K562 (cell line): Measurements from ENCODE around the gene ZDHHC8. TPM values are rescaled to one million over a fixed set of nuclear protein-coding genes. Genes with fewer than 3 reads are reported as not detected.
A peak's percentile ranks its signal among the peaks of the same experiment; 100 is the strongest.

ENCODE experiments used
- ATAC-seq: fragments of 200-7000 bp; cut with Tn5 transposase; 3 replicates; pipeline ENCODE4 v1.9.1; 2020; ENCODE audit warnings: moderate library complexity
- BruUV-seq: library from RNA; stranded (reverse); fragments of 400-500 nt; replicated peaks from 2 replicates; lab custom pipeline; 2021; lab: Mats Ljungman, UMichigan
- CTCF ChIA-PET: fragments of 300-600 bp; formaldehyde crosslinking; extraction: SDS; loops from one replicate; lab custom pipeline; 2021; ENCODE audit warnings: low intra/inter-chr PET ratio; lab: Yijun Ruan, JAX
- POLR2A ChIA-PET: fragments of 300-600, 350-650 bp; sonication (Branson Sonifier 250); formaldehyde crosslinking; extraction: SDS; loops from one replicate; lab custom pipeline; 2021; ENCODE audit warnings: antibody characterized with exemption, inconsistent platforms; lab: Yijun Ruan, JAX
- DNase-seq, 4 experiments: peaks; one replicate each; pipeline versions ENCODE4 v3.0.0 to v3.0.0-alpha.2; 2011 to 2018; ENCODE audit warnings: low spot score in 3 of 4, mixed read lengths in 3 of 4; ENCODE audit errors: extremely low read depth in 1 of 4
- FAIRE-seq: peaks from 2 replicates; lab custom pipeline; 2011; peaks lifted over from hg19 to GRCh38; lab: Jason Lieb, UNC
- H2AFZ ChIP-seq: 2 replicates; pipeline ENCODE4 v1.6.0; 2011; ENCODE audit warnings: low read depth, low read length, control low read depth, inconsistent platforms
- H3K27ac ChIP-seq: fragments of 200-600 bp; 3 replicates; pipeline ENCODE4 v1.8.0; 2011; ENCODE audit warnings: low read depth, mild to moderate bottlenecking, control low read depth, inconsistent platforms, low read length, moderate library complexity, mixed read lengths; ENCODE audit errors: extremely low read depth
- H3K27me3 ChIP-seq, 2 experiments: fragments of 300-600 bp in 1 of 2; 2 replicates in 1 of 2; 3 replicates in 1 of 2; pipeline versions ENCODE4 v1.6.0 to v1.8.0; 2011; ENCODE audit warnings: inconsistent platforms in 2 of 2, low read length in 2 of 2, mild to moderate bottlenecking in 1 of 2, mixed read lengths in 1 of 2, moderate library complexity in 1 of 2; ENCODE audit not compliant: control insufficient read depth in 2 of 2, insufficient read depth in 2 of 2
- H3K36me3 ChIP-seq: fragments of 300-600 bp; 3 replicates; pipeline ENCODE4 v1.8.0; 2011; ENCODE audit warnings: mild to moderate bottlenecking, low read length, inconsistent platforms; ENCODE audit not compliant: control insufficient read depth, insufficient read depth
- H3K4me1 ChIP-seq, 2 experiments: fragments of 200-600 bp in 1 of 2; replicated peaks in 1 of 2; 2 replicates in 1 of 2; 3 replicates in 1 of 2; pipeline versions ENCODE4 v1.5.1 to v1.8.0; 2011; ENCODE audit warnings: inconsistent platforms in 2 of 2, low read length in 2 of 2, mild to moderate bottlenecking in 1 of 2, mixed read lengths in 1 of 2, moderate library complexity in 1 of 2; ENCODE audit not compliant: control insufficient read depth in 2 of 2, insufficient read depth in 2 of 2
- H3K4me2 ChIP-seq: 2 replicates; pipeline ENCODE4 v1.6.1; 2011; ENCODE audit warnings: low read length, control low read depth, inconsistent platforms, mixed read lengths; ENCODE audit not compliant: insufficient read depth
- H3K4me3 ChIP-seq: fragments of 200-600 bp; sonication (generic), shearing (Covaris generic); 2 replicates; pipeline ENCODE4 v1.5.1; 2016; ENCODE audit warnings: control low read depth, inconsistent platforms
- H3K79me2 ChIP-seq: fragments of 200-600 bp; 3 replicates; pipeline ENCODE4 v1.8.0; 2011; ENCODE audit warnings: low read length, inconsistent platforms; ENCODE audit not compliant: control insufficient read depth, insufficient read depth
- H3K9ac ChIP-seq, 2 experiments: 2 replicates each; pipeline versions ENCODE4 v1.6.0 to v1.6.1; 2011; ENCODE audit warnings: low read depth in 2 of 2, low read length in 2 of 2, control low read depth in 1 of 2, inconsistent platforms in 1 of 2, mild to moderate bottlenecking in 1 of 2, mixed read lengths in 1 of 2; ENCODE audit not compliant: insufficient read depth in 1 of 2
- H3K9me1 ChIP-seq: one replicate; pipeline ENCODE4 v1.6.0; 2011; ENCODE audit warnings: inconsistent platforms, mild to moderate bottlenecking, low read length, moderate library complexity; ENCODE audit not compliant: control insufficient read depth, insufficient read depth
- H3K9me3 ChIP-seq: replicated peaks from 2 replicates; pipeline ENCODE4 v1.5.1; 2011; ENCODE audit warnings: low read depth, low read length, inconsistent platforms; ENCODE audit not compliant: control insufficient read depth, insufficient read depth
- H4K20me1 ChIP-seq: replicated peaks from 2 replicates; pipeline ENCODE4 v1.6.1; 2011; ENCODE audit warnings: low read length, inconsistent platforms, mixed read lengths; ENCODE audit not compliant: control insufficient read depth, insufficient read depth
- DLX4 ChIP-seq: fragments of 250-450 bp; sonication (Bioruptor Pico); IDR thresholded peaks from 2 replicates; pipeline ENCODE4 v1.6.1; 2021; ENCODE audit warnings: mild to moderate bottlenecking
- HMGN3 ChIP-seq: IDR thresholded peaks from 2 replicates; pipeline ENCODE4 v1.6.1; 2011; ENCODE audit warnings: borderline replicate concordance, low read depth, mild to moderate bottlenecking, mixed read lengths, low read length; ENCODE audit not compliant: insufficient read length; ENCODE audit errors: extremely low read depth
- HNRNPK ChIP-seq: fragments of 200-400 bp; formaldehyde crosslinking; IDR thresholded peaks from one replicate; pipeline ENCODE4 v1.6.1; 2018; ENCODE audit warnings: mild to moderate bottlenecking, low read depth, low read length; ENCODE audit not compliant: poor library complexity, severe bottlenecking
- IRF2 ChIP-seq: sonication (generic); formaldehyde crosslinking; IDR thresholded peaks from 2 replicates; pipeline ENCODE4 v1.8.1; 2022; ENCODE audit warnings: mild to moderate bottlenecking, missing genetic modification reagents
- KHSRP ChIP-seq: fragments of 450-650 bp; IDR thresholded peaks from 2 replicates; pipeline ENCODE4 v1.6.1; 2017
- NR2F6 ChIP-seq: fragments of 450-650 bp; formaldehyde crosslinking; IDR thresholded peaks from 2 replicates; pipeline ENCODE4 v1.4.0; 2020; ENCODE audit warnings: mild to moderate bottlenecking
- SIN3A ChIP-seq, 2 experiments: fragments of 150-350 bp in 1 of 2; IDR thresholded peaks; 2 replicates each; pipeline ENCODE4 v1.6.1; 2011 to 2016; ENCODE audit warnings: borderline replicate concordance in 2 of 2, low read depth in 2 of 2, low read length in 2 of 2, mild to moderate bottlenecking in 2 of 2, moderate library complexity in 2 of 2; ENCODE audit not compliant: control insufficient read depth in 1 of 2
- SMARCC2 ChIP-seq: fragments of 450-650 bp; IDR thresholded peaks from 2 replicates; pipeline ENCODE4 v1.6.1; 2017; ENCODE audit warnings: antibody characterized with exemption, moderate library complexity, mild to moderate bottlenecking, low read depth
- SREBF1 ChIP-seq: fragments of 150-350 bp; IDR thresholded peaks from 2 replicates; pipeline ENCODE4 v1.6.1; 2014; ENCODE audit warnings: antibody characterized with exemption, low read depth, low read length, borderline replicate concordance
- TAF1 ChIP-seq: IDR thresholded peaks from 2 replicates; pipeline ENCODE4 v1.6.1; 2011; ENCODE audit warnings: mild to moderate bottlenecking, low read length, moderate library complexity; ENCODE audit not compliant: insufficient read depth, control insufficient read depth, severe bottlenecking; ENCODE audit errors: extremely low read depth
- YY1 ChIP-seq, 3 experiments: IDR thresholded peaks; 2 replicates each; pipeline ENCODE4 v1.6.1; 2011; ENCODE audit warnings: low read length in 2 of 3, mild to moderate bottlenecking in 2 of 3, moderate library complexity in 2 of 3, borderline replicate concordance in 1 of 3, control low read depth in 1 of 3, low read depth in 1 of 3; ENCODE audit not compliant: insufficient read depth in 3 of 3, insufficient replicate concordance in 2 of 3, control insufficient read depth in 1 of 3, insufficient read length in 1 of 3; ENCODE audit errors: extremely low read depth in 1 of 3
- ZBED1 ChIP-seq: IDR thresholded peaks from 2 replicates; pipeline ENCODE4 v1.6.1; 2014
- ZNF197 ChIP-seq: fragments of 200-800 bp; sonication (Bioruptor generic); IDR thresholded peaks from 2 replicates; pipeline ENCODE4 v1.6.1; 2016; ENCODE audit warnings: low read depth, missing genetic modification characterization, missing compliant biosample characterization
- ZNF507 ChIP-seq: conservative IDR thresholded peaks from 2 replicates; pipeline ENCODE4 v1.6.1; 2017; ENCODE audit warnings: missing genetic modification characterization, missing compliant biosample characterization
- WGBS: fragments of 100-300 bp; shearing (Covaris generic); methylation state at CpG from one replicate; pipeline ENCODE4 v1.1.6; 2016; ENCODE audit warnings: low coverage, mixed read lengths; ENCODE audit not compliant: insufficient coverage; ENCODE audit errors: missing lambda C conversion rate; 5-methylcytosine and 5-hydroxymethylcytosine counted together
- in situ Hi-C: fragments of 300-500 bp; cut with MboI; formaldehyde crosslinking; loops from 4 replicates; pipeline ENCODE4 v1.15.0; 2018; ENCODE audit warnings: inconsistent platforms, mixed read lengths
- intact Hi-C: fragments of 100-400 bp; cut with micrococcal nuclease; formaldehyde crosslinking; loops from 2 replicates; pipeline ENCODE4 v1.14.2; 2022
- polyA plus RNA-seq, 8 experiments: library from polyadenylated mRNA; depleted of rRNA in 4 of 8; stranded (reverse) in 5 of 8; unstranded in 3 of 8; fragments of >200 nt; fragmentation: Nextera tagmentation in 2 of 8; fragmentation: Illumina TruSeq in 1 of 8; extraction: Ambion mirVana in 2 of 8; extraction: Trizol in 1 of 8; gene quantifications; 2 replicates each; pipeline versions ENCODE4 v1.2.1 to v1.2.3, GENCODE V29; 2011 to 2014; ENCODE audit warnings: inconsistent platforms in 1 of 8, missing spikeins in 1 of 8
- total RNA-seq, 7 experiments: library from RNA; depleted of rRNA in 6 of 7; stranded (reverse); fragments of >200 nt in 6 of 7; fragmentation: Illumina TruSeq in 2 of 7; extraction: Trizol in 2 of 7; gene quantifications; 2 replicates each; pipeline versions ENCODE4 v1.2.1 to v1.2.3, GENCODE V29; 2011 to 2021; ENCODE audit warnings: low replicate concordance in 1 of 7
- TF ChIP-seq, protein P1 (sequence below): sonication (generic); formaldehyde crosslinking; IDR thresholded peaks from 2 replicates; pipeline ENCODE4 v1.8.0; 2022; ENCODE audit warnings: mild to moderate bottlenecking, missing genetic modification reagents
- TF ChIP-seq, protein P2 (sequence below): fragments of 450-650 bp; IDR thresholded peaks from one replicate; pipeline ENCODE4 v1.6.1; 2018; ENCODE audit warnings: mild to moderate bottlenecking, moderate library complexity; ENCODE audit not compliant: partially characterized antibody
- TF ChIP-seq, protein P3 (sequence below): sonication (generic); formaldehyde crosslinking; IDR thresholded peaks from 2 replicates; pipeline ENCODE4 v1.8.1; 2023; ENCODE audit warnings: mild to moderate bottlenecking, missing genetic modification reagents

ZDHHC8 gene
- total and polyA plus RNA-seq, 9 of the 15 experiments (the other 6 are each of a cell fraction or from before 2014, with no cell fraction given), result 0.04 to 109 (median 16.4) TPM

- no peaks in the 10 kb centered on the region for H3K27me3 ChIP-seq
- H2AFZ ChIP-seq, result no peak overlapping the region
- H3K4me3 ChIP-seq, result no peak overlapping the region
- peaks cover 35% of the 10 kb centered on the region for H4K20me1 ChIP-seq
- no peak for DNase-seq
- H3K36me3 ChIP-seq, result peaks cover 96% of the 10 kb centered on the region
- H3K9me1 ChIP-seq, result peaks cover 16% of the 10 kb centered on the region
- ATAC-seq, result no peak
- CTCF ChIA-PET, result interaction anchor here (0.7 to 2.8 kb wide), 4 partner anchors 58 to 1562 kb away, joined by 3 to 19 read pairs (median 3); no protein-coding TSS in a partner anchor
- peaks cover 39 to 51% of the 10 kb centered on the region in 2 experiments for H3K4me1 ChIP-seq
- in situ Hi-C loops (loop anchor here (5.0 kb wide), 1 partner anchor 114 kb away; no protein-coding TSS in a partner anchor), intact Hi-C loops (no loop called here)
- H3K9ac ChIP-seq, result peak overlapping the region in 1 of 2 experiments; percentile 27; a peak in 2 of 4 replicates
- no TSS peak for BruUV-seq
- no peaks in the 10 kb centered on the region for H3K9me3 ChIP-seq
- no peak overlapping the region for H3K27ac ChIP-seq
- no peak for FAIRE-seq
- WGBS, result 95% methylated on average over 24 of the region's 24 CpGs
- POLR2A ChIA-PET, result interaction anchor here (0.9 to 19.4 kb wide), 6 partner anchors 7 to 111 kb away, joined by 3 to 513 read pairs (median 4); partner anchors contain the start of genes RANBP1 and TRMT2A
- peaks cover 93% of the 10 kb centered on the region for H3K79me2 ChIP-seq
- no peak overlapping the region for H3K4me2 ChIP-seq
- 0 out of 4 replicates have a peak, but pooled peaks of 1 of the 2 experiments have one; percentile 26 for TF ChIP-seq SIN3A (IDR thresholded peaks at IDR 0.05; ENCODE audit: borderline replicate concordance in 2 of 2, control insufficient read depth in 1 of 2, low read depth in 2 of 2, low read length in 2 of 2)
- TF ChIP-seq NR2F6, result no peak
- TF ChIP-seq ZNF507, result no peak
- TF ChIP-seq DLX4 (CRISPR knock-in tag), result no peak
- TF ChIP-seq, protein P1, sequence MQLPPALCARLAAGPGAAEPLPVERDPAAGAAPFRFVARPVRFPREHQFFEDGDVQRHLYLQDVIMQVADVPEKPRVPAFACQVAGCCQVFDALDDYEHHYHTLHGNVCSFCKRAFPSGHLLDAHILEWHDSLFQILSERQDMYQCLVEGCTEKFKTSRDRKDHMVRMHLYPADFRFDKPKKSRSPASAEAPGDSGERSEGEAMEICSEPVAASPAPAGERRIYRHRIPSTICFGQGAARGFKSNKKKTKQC (CRISPR knock-in tag), result no peak
- TF ChIP-seq ZNF197 (CRISPR knock-in tag), result no peak
- TF ChIP-seq TAF1, result no peak
- no peak for TF ChIP-seq ZBED1
- TF ChIP-seq, protein P2, sequence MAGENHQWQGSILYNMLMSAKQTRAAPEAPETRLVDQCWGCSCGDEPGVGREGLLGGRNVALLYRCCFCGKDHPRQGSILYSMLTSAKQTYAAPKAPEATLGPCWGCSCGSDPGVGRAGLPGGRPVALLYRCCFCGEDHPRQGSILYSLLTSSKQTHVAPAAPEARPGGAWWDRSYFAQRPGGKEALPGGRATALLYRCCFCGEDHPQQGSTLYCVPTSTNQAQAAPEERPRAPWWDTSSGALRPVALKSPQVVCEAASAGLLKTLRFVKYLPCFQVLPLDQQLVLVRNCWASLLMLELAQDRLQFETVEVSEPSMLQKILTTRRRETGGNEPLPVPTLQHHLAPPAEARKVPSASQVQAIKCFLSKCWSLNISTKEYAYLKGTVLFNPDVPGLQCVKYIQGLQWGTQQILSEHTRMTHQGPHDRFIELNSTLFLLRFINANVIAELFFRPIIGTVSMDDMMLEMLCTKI, result no peak
- no peak for TF ChIP-seq HMGN3
- TF ChIP-seq KHSRP, result no peak
- TF ChIP-seq SMARCC2, result no peak
- TF ChIP-seq, protein P3, sequence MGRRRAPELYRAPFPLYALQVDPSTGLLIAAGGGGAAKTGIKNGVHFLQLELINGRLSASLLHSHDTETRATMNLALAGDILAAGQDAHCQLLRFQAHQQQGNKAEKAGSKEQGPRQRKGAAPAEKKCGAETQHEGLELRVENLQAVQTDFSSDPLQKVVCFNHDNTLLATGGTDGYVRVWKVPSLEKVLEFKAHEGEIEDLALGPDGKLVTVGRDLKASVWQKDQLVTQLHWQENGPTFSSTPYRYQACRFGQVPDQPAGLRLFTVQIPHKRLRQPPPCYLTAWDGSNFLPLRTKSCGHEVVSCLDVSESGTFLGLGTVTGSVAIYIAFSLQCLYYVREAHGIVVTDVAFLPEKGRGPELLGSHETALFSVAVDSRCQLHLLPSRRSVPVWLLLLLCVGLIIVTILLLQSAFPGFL (CRISPR knock-in tag), result no peak
- no peak for TF ChIP-seq SREBF1
- peak in 1 of 3 experiments; percentile 46 for TF ChIP-seq YY1 (IDR thresholded peaks at IDR 0.05; ENCODE audit: borderline replicate concordance in 1 of 3, control insufficient read depth in 1 of 3, extremely low read depth in 1 of 3, insufficient read depth in 3 of 3, insufficient read length in 1 of 3, insufficient replicate concordance in 2 of 3, low read depth in 1 of 3, low read length in 2 of 3)
- TF ChIP-seq HNRNPK, result no peak
- TF ChIP-seq IRF2 (CRISPR knock-in tag), result no peak
These were observed 45.5 kb upstream of the ZDHHC8 start for GRCh38 chr22:20086101-20086599.
